Stimulated activated CD4-positive, alpha-beta T cell treated with anti-CD3 and anti-CD28 coated beads, Interleukin-2, amount 100 ng/mL, for 48 hours (primary cell): Measurements from ENCODE around the gene ADRA2B.
"Not testable (repeated sequence)": the region's sequence is repeated elsewhere in the genome, so short reads cannot be mapped to it uniquely, and the experiment has no call there.

Source experiments
- DNase-seq, 2 donors: peaks; one replicate each; pipeline ENCODE4 v3.0.0-alpha.2; 2020

ADRA2B gene

GRCh38 chr2:96085541-96086355 lies 30.6 kb downstream of the ADRA2B start:
- no peak for DNase-seq

GRCh38 chr2:96084858-96085518 lies 31.4 kb downstream of the ADRA2B start:
- DNase-seq = not testable (repeated sequence)

- DNase-seq = no peak
Measured at GRCh38 chr2:96083989-96084857, 32.1 kb downstream of the ADRA2B start.

- no peak for DNase-seq
Measured at GRCh38 chr2:96083064-96083939, 33.1 kb downstream of the ADRA2B start.

- DNase-seq = no peak
Measured at GRCh38 chr2:96082211-96083063, 33.9 kb downstream of the ADRA2B start.

GRCh38 chr2:96081042-96081441 lies 35.3 kb downstream of the ADRA2B start:
- DNase-seq = no peak

GRCh38 chr2:96075199-96075771 lies 41.1 kb downstream of the ADRA2B start:
- DNase-seq = no peak

GRCh38 chr2:96074156-96074555 lies 42.2 kb downstream of the ADRA2B start:
- DNase-seq = no peak

GRCh38 chr2:96073170-96073775 lies 43.1 kb downstream of the ADRA2B start:
- DNase-seq = no peak

- no peak for DNase-seq
Measured at GRCh38 chr2:96072746-96073145, 43.6 kb downstream of the ADRA2B start.

GRCh38 chr2:96071977-96072491 lies 44.3 kb downstream of the ADRA2B start:
- not testable (repeated sequence) for DNase-seq

GRCh38 chr2:96071087-96071976 lies 45.0 kb downstream of the ADRA2B start:
- DNase-seq = not testable (repeated sequence)

GRCh38 chr2:96070351-96070750 lies 46.0 kb downstream of the ADRA2B start:
- not testable (repeated sequence) for DNase-seq

GRCh38 chr2:96069878-96070277 lies 46.5 kb downstream of the ADRA2B start:
- not testable (repeated sequence) for DNase-seq

GRCh38 chr2:96067902-96068581 lies 48.3 kb downstream of the ADRA2B start:
- not testable (repeated sequence) for DNase-seq

- DNase-seq = not testable (repeated sequence)
Measured at GRCh38 chr2:96067098-96067660, 49.2 kb downstream of the ADRA2B start.

- not testable (repeated sequence) for DNase-seq
Measured at GRCh38 chr2:96066511-96066910, 49.9 kb downstream of the ADRA2B start.

- DNase-seq = not testable (repeated sequence)
Measured at GRCh38 chr2:96065954-96066353, 50.4 kb downstream of the ADRA2B start.
